HG02763 (cell line): Measurements from ENCODE around the gene KCNIP4.

Source experiments
- ATAC-seq: cut with Tn5 transposase; IDR thresholded peaks from one replicate; pipeline ENCODE4 v1.9.1; 2021; ENCODE audit warnings: mild to moderate bottlenecking, moderate library complexity; ENCODE audit not compliant: unreplicated experiment

Gene KCNIP4

DNA sequence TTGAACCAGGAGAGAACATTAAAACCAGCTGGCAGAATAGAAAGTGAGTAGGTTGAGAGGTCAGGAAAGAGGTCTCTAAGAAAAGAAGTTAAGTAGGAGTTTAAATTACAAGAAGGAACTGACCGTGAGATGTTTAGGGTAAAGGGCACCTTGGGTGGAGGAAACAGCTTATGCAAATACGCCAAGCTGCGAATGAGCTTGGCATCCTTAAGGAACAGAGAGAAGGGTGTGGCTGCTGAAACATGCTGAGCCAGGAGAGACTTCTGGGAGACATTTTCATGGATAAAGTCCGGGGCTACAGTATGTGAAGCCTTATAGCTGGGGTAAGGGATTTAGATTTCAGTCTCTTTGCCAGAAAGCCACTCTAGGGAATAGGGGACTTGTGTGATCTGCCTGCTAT lies 249.1 kb downstream of the KCNIP4 start:
- ATAC-seq, result no peak

GRCh38 chr4:21697583-21697982 lies 251.0 kb downstream of the KCNIP4 start:
- ATAC-seq, result no peak

GRCh38 chr4:21695141-21695540 lies 253.4 kb downstream of the KCNIP4 start:
- no peak for ATAC-seq

DNA sequence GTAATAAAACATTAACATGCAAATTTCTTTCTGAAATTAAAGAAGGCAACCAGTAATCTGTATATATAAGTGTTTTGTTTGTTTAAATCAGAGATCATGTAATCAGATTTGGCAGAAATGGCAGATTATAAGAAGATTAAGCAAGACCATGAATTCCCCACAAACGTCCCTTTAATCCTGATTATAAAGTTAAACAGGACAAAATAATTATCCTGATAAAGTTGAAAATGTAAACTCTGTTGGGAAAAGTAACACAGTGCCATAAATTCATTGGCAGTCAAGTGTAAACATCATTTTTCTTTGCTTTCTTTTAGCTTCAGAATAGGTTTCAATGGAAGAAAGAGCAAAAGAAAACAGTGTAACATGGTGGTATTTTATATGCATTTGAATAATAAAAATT lies 256.3 kb downstream of the KCNIP4 start:
- ATAC-seq, result no peak

DNA sequence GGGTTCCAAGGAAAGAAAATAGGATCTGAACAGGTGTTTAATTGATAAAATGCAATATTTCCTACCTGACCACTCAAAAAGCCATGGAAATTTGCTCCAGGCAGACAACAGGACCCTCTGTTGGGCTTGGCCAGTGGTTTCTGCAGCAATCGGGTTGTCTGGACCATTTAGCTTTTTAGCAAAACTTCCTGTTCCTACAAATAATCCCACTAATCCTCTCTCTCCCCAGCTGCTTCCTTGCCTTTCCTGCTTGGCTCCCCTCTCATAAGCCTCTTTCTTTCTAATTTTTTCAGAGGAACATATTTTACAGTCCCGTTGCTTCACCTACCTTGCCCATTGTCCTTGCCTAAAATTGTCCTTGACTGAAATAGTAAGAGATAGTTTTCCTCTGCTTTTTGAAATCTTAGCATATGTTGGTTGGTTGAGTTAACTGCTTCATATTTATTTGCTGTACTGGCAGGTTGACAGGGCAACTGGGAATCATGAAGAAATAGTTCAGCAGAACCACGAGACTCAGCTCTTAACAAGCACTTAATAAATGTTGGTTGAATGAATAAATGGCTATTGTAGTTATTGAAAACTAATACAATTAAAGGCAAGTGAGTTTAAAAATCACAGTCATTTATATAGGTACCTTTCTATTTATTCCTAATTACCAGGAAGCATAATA lies 259.8 kb downstream of the KCNIP4 start:
- no peak for ATAC-seq

GRCh38 chr4:21685911-21686310 lies 262.7 kb downstream of the KCNIP4 start:
- no peak for ATAC-seq

DNA sequence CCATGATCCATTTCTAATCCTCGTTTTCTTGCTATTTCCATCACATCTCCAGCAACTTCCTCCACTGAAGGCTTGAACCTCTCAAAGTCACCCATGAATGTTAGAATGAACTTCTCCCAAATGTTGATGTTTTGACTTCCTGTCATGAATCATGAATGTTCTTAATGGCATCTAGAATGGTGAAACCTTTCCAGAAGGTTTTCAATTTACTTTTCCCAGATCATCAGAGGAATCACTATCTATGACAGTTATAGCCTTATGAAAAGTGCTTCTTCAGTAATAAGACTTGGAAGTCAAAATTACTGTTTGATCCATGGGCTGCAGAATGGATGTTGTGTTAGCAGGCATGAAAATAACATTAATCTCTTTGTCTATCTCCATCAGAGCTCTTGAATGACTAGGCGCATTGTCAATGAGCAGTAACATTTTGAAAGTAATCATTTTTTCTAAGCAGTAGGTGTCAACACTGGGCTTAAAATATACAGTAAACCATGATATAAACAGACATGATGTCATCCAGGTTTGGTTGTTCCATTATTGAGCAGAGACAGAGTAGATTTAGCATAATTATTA lies 268.2 kb downstream of the KCNIP4 start:
- ATAC-seq, result no peak

DNA sequence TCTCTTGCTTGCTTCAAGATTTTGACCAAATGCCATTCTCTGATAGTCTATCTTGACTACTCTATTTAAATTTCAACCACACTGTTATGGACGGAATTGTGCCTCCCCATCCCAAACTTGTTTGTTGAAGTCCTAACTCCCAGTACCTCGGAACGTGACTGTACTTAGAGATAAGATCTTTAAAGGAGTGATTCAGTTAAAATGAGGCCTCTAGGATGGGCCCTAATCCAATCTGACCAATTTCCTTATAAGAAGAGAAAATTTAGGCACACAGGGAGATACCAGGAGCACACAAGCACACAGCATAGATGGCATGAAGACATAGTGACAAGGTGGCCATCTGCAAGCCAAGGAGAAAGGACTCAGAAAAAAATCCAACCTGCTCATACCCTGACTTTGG lies 269.9 kb downstream of the KCNIP4 start:
- no peak for ATAC-seq

DNA sequence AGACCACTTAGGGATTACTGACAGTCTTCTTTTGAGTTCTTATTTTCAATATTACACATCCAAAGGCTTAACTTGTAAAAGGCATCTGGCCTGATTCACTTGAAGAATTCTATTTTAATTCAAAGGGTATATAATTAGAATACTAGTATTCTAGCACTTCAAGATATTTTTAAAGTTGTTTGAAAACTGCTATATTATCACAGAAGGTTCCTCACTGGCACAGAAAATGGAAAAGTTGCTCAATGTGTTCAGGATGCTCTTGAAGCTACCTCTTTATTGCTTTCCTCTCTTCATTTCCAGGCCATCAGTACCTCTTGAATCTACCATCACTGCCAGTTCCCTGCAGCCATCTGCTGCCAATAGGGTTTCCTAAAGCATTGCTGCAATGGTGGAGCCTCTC lies 271.4 kb downstream of the KCNIP4 start:
- ATAC-seq, result no peak

GRCh38 chr4:21664355-21664754 lies 284.2 kb downstream of the KCNIP4 start:
- ATAC-seq, result no peak

- no peak for ATAC-seq
These were observed 291.7 kb downstream of the KCNIP4 start for GRCh38 chr4:21656832-21657231.

- ATAC-seq, result no peak
These were observed 293.5 kb downstream of the KCNIP4 start for GRCh38 chr4:21655031-21655430.

- ATAC-seq, result no peak
These were observed 295.9 kb downstream of the KCNIP4 start for GRCh38 chr4:21652508-21653231.

GRCh38 chr4:21649391-21650090 lies 299.0 kb downstream of the KCNIP4 start:
- ATAC-seq, result no peak

- ATAC-seq, result no peak
These were observed 302.8 kb downstream of the KCNIP4 start for GRCh38 chr4:21645776-21646175.

- ATAC-seq, result no peak
These were observed 306.9 kb downstream of the KCNIP4 start for GRCh38 chr4:21641696-21642095.

GRCh38 chr4:21638171-21638725 lies 310.3 kb downstream of the KCNIP4 start:
- ATAC-seq, result no peak

DNA sequence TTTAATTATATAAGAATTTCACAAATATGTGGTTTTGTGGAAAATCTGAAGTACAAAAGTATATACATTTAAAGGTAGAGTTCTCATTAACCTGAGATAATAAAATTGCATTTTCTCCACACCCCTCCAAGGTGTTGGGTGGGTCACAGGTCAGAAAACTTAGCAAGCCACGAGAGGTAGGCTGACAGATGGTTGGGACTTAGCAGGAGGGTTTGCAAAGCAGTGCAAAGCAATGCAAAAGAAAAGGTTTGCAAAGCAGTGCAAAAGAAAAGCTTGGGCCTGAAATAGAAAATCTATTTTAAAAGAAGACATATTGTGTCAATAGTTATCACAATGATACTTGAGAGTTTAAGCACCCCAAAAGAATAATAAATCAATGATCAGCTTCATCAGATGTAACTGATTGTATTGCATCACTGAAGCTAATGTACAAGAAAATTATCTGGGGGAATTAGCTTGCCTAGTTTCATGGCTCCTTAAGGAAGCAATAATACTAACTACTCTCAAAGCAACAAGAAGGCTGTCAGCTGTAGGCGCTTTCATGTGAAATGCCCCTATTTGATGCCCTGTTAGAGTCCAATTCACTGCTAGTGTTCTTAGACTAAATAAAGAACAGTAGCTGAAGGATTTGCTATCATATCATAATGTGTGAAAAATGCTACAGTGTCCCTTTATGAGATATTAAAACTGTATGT lies 319.5 kb downstream of the KCNIP4 start:
- ATAC-seq, result no peak

DNA sequence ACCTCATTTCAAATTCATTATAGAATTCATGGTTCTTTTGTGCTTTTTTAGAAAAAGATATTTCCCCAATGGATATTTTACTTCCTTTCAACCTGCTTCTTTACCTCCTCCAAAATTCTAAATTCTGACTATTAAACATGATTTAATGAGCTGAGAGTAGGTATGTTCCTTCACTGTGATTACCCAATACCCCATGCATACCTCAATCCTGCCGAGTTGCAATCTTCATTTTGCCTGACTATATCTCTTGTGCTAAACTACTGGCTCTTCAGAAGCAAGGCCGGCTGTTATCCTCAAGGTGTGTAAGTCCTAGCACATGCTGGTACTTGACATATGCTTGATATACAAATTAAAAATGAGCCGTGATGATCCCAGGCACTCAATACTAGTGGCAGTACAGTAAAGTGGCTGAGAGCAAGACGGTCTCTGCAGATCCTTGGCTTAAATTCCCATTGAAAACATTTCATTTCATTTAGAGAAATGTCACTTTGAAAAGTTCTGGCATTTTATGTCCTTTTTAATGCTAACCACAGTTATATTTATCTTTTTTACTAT lies 320.4 kb downstream of the KCNIP4 start:
- ATAC-seq, result no peak

- no peak for ATAC-seq
These were observed 323.1 kb downstream of the KCNIP4 start for GRCh38 chr4:21625447-21625846.
